GM18861 (cell line): ENCODE measurements around the gene DTYMK.

Source experiments
- ATAC-seq: cut with Tn5 transposase; IDR thresholded peaks from one replicate; pipeline ENCODE4 v1.9.1; 2021; ENCODE audit not compliant: unreplicated experiment

Gene DTYMK

GRCh38 chr2:241706537-241706936 is 19.9 kb upstream of the DTYMK start:
- no peak for ATAC-seq

DNA sequence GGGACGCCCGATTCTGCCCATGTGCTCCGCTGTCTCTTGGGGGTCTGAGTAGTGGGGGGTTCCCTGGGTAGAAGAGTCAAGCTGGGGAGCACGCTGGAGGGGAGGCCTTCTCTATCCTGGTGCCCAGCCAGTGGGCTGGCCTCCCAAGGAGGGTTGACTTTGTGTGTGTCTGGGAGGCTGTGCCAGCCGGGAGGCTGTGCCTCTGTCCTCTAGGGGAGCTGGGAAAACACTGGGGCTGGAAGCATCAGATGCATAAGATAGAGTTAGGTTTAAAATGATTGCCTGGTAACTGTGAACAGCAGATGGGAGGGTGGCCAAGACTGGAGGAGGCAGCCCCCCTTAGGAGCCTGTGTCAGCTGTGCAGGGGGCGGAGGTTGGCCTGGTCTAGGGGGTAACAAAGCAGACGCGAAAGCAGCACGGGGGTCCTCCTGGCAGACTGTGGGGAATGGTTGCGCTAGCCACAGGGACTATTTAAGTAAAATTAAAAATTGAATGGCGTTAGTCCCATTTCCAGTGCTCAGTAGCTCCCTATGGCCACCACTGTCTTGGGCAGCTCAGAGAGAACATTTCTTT is 16.5 kb upstream of the DTYMK start:
- ATAC-seq: no peak

GRCh38 chr2:241702155-241703031 is 15.8 kb upstream of the DTYMK start:
- ATAC-seq: peak; percentile 50

GRCh38 chr2:241701399-241702154 is 15.0 kb upstream of the DTYMK start, which contains the start of gene ING5:
TSS of gene ING5 (plus strand) at chr2:241702039. CDS start at chr2:241702066, 27 bp downstream.
- ATAC-seq: peak; percentile 49

DNA sequence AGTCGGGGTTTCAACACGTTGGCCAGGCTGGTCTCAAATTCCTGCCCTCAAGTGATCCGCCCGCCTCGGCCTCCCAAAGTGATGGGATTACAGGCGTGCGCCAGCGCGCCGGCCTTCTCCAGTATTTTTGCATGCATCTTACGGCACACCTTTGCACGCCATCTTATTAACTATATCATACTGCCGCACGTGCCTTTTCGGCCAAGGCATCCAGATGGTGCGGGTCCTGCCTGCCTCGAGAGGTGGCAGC is 14.5 kb upstream of the DTYMK start:
- ATAC-seq: no peak

GRCh38 chr2:241695651-241696050 is 9.0 kb upstream of the DTYMK start:
- ATAC-seq: no peak

DNA sequence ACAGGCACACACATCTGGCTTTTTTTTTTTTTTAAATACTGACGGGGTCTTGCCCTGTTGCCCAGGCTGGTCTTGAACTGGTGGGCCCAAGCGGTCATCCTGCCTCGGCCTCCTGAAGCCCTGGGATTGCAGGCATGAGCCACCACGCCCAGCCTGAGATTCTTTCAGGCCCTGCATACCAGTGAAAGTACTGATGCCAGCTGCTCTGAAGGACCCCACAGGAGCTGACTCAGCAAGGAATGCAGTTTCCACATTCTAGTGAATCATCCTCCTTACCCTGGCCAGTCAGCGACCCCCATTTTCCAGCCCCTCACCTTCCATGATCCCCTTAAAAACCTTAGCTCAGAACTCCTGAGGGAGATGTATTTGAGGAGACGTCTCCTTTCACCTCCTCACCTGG is 5.8 kb upstream of the DTYMK start:
- no peak for ATAC-seq

DNA sequence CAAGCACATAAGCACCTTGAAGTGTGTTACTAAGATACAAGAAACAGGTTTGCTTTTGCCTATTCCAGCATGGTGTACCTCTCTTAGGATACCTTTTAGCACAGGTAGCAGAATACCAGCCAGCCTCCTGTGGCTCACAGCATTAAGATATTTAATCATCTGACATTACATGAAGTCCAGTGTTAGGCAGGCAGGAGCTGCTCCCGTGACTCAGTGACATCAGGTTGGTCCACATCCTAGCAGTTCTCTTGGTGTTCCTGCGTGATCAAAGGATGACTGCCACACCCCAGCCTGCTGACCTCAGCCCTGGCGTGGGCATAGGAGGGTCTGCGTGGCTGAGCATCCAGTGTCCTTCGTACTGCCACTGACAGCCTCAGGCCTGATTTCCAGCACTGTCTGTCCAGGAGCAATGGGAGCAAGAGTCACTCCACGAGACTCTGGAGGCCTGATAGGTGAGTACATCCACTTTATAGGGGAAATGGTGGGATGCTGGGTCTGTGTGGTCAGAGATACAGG is 3.6 kb upstream of the DTYMK start:
- ATAC-seq: no peak

DNA sequence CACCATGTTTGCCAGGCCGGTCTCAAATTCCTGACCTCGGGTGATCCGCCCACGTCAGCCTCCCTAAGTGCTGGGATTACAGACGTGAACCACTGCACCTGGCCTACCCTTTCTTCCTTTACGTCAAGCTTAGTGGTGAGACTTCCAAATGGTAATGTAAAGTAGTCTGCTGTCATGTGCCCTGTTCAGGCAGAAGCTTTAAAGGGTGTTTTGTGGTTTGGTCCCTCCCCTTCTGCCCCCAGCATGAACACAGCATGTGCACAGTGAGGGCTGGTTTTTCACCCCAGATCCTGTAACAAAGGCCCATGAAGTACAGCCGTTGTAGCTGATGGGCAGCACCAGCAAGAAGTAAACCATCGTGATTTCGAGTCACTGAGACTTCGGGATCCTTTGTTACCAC is 2.7 kb upstream of the DTYMK start:
- no peak for ATAC-seq

GRCh38 chr2:241686324-241686649 is 328 bp downstream of the DTYMK start:
- ATAC-seq: no peak

DNA sequence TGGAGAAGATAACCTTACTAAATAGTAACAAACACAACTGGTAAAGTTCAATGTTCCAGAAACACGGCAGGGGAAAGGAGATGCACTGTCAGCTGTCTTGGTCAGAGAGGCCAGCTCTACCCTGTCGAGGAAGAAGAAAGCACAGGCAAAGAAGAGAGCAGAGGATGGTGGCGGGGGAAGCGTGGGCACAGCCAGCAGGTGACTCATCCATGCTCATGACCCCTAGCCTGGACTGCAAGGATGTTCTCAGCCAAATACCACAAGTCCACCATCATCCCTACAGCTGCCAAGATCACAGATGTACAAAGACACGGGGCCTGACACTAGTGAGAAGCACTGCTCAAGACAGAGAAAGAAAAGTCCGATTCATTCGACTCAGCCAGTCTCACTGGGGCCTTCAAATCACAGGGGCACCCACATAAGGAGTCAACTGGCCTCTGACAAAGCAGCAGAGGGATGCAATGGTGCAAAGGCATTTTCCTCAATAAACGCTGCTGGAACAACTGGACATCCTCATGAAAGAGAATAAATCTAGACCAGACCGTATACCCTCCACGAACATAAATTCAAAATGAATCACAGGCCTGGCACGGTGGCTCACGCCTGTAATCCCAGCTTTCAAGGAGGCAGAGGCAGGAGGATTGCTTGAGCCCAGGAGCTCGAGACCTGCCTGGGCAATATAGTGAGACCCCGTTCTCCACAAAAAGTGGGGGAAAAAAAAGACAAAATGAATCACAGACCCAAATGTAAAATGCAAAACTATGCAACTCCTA is 5.6 kb downstream of the DTYMK start:
- no peak for ATAC-seq

DNA sequence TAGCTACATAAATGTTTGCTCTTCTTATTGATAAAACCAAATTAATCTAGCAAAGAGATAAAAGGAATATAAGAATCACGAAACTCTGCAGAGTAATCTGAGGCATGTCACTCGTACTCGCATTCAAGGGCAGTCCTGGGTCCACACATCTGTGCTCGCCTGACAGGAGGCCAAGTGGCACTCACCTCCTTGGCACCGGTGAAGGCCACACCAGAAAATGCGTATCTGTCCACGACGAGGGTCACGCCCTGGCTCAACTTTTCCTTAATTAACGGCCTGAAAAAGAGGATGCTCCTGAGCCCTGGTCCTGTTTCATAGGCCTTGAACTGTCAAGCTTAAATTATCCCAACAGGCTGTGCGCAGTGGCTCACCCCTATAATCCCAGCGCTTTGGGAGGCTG is 6.6 kb downstream of the DTYMK start:
- ATAC-seq: no peak

GRCh38 chr2:241678784-241679540 is 7.7 kb downstream of the DTYMK start:
- ATAC-seq: no peak

- no peak for ATAC-seq
These were observed 8.3 kb downstream of the DTYMK start for GRCh38 chr2:241678307-241678706.

- no peak for ATAC-seq
These were observed 9.2 kb downstream of the DTYMK start for GRCh38 chr2:241677392-241677791.

DNA sequence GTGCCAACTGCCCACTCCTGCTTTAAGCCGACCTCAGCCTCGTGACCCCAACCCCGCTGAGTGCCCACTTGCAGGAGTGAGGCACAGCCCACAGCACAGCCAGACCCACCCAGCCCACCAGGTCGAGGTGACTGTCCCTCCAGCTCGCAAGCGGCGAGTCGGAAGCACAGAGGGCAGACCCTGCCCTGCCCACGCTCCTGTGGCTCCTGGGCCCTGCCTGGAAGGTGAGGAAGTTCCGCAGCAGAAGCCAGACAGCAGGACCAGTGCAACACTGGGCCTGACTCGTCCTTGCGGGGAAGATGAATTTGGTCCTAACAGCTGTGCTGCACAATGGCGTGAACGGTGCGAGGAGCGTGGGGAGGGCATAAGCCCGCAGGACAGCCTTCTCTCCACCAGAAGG is 9.9 kb downstream of the DTYMK start:
- ATAC-seq: no peak

DNA sequence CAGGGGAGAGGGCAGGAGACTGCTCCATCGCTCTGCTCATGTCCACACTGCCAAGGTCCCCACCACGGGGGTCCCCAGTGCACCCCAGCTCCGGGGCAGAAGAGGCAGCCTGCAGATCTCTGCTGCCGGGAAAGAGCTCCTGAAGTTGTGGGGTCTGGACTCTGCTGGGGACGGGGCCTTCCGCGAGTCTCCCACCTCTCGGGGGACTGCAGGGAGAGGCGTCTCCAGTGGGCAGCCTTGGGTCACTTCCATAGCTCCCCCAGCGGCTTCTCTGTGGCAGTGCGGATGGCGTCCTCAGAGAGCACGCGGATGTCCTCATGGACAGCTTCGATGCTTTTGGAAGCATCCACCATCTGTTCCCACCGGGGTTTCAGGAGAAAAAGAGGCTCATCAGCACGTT is 10.7 kb downstream of the DTYMK start:
- ATAC-seq: no peak

DNA sequence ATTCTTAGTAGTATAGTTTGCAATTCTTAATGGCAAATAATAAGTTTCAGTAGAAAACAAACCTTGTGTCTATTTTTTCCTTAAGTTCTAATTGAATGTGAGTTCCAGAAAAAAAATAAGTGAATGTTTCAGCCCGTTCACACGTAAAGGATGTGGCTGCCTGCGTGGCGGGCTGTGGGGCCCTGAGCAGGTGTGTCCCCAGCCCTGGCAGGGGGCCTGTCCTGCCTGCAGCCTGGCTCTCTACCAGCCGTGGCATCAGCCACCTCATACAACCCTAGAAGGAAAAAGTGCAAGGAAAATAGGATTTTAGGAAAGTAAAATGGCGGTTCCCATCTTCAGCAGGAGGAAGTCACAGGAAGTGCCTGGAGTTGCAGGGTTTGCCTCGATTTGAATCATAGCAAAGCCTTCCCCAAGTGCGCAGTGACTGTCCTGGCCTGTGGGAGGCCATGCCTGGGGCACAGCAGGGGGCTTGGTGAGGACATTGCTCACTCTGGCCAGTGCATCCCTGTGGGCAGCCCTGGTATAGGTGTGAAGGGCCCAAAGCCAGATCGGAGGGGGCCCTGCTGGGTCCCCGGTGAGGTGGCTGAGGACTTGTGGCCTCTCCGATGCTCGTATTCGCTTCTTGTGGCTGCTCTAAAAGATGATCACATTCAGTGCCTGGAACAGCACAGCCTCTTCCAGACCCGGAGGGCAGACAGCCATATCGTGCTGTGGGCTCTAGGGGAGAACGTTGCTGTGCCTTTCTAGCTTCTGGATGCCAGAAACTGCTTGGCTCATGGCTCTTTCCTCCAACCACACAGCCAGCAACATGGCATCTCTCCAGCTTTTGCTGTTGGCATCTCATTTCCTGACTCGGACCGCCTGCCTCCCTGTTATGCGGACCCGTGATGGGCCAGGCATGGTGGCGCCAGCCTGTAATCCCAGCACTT is 12.6 kb downstream of the DTYMK start:
- ATAC-seq: no peak

- no peak for ATAC-seq
These were observed 13.4 kb downstream of the DTYMK start for GRCh38 chr2:241673189-241673663.
